IPS-18c (cell line): ENCODE measurements around the gene ANKS1A.

ENCODE experiments used
- H3K4me3 ChIP-seq: 2 replicates; pipeline ENCODE4 v1.7.0; 2013; ENCODE audit warnings: low read depth, mild to moderate bottlenecking, low read length, moderate library complexity; ENCODE audit not compliant: insufficient read depth
- H3K9me3 ChIP-seq: one replicate; pipeline ENCODE4 v1.6.1; 2013; ENCODE audit warnings: mild to moderate bottlenecking, low read length, moderate library complexity; ENCODE audit not compliant: control insufficient read depth, insufficient read depth

Gene ANKS1A

GRCh38 chr6:35019831-35020230 lies 130.8 kb downstream of the ANKS1A start:
- no peak overlapping the region for H3K4me3 ChIP-seq
- H3K9me3 ChIP-seq = no peaks in the 10 kb centered on the region

- no peaks in the 10 kb centered on the region for H3K9me3 ChIP-seq
- H3K4me3 ChIP-seq = no peak overlapping the region
Measured at GRCh38 chr6:35021004-35021403, 131.9 kb downstream of the ANKS1A start.

DNA sequence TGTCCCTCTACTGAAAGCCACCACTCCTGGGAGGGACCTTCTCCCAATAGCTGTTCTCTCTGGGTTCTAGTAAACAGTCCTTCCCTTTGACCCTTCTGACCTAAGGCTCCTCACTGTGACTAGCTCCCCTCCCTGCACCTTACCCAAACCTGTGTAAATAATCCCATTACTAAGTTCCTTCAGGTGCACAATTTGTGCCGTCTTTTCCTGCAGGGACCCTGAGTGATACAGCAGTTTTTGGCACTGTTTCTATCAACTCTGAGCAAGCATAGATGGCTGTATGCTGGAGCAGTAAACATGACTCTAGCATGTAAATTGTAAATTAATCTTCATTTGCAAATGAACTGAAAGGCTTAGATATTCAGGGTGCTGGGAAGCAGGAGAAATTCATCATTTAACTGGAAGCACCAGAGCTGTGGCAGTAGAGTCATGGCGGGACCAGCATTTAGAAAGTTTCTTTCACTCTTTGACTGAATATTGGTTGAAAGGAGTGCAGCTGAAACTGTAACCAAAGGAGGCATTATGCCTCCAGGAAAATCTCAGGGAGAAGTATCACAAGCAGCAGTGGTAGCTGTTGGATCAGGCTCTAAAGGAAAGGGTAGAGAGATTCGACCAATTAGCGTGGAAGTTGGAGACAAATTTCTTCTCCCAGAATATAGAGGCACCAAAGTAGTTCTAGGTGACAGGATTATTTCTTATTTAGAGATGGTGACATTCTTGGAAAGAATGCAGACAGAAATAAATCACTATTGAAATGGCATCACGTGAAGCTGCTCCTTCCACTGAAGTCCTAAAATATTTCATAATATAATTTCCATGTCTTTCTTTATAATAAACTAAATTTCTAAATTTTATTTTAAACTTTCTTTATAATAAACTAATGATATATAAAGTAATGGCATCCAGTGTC lies 134.3 kb downstream of the ANKS1A start:
- no peaks in the 10 kb centered on the region for H3K9me3 ChIP-seq
- no peak overlapping the region for H3K4me3 ChIP-seq

DNA sequence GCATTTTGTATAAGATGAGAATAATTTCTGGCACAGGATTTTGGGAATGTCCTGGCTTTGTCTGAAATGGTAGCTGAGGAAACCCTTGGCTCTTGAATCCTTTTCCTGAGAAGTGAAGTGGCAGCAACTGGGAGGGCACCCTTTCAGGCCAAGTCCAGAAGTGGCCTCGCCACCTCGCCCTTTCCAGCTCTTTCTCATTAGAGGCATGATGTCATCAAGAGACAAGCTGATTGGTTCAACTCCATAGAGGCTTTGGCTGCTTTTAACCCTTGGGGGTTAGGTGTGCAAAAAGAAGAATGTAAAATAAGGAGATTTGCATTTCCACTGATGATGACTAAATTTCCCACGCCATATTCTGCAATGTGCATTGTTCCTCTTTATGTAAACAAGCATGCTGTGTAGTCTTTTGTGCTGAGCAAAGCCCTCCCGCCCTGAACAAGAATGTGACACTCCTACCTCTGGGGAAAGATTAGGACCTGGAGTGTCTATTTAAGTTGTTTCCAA lies 135.5 kb downstream of the ANKS1A start:
- Histone ChIP-seq H3K4me3 (no peak overlapping the region), H3K9me3 (no peaks in the 10 kb centered on the region)

- Histone ChIP-seq H3K9me3 (no peaks in the 10 kb centered on the region), H3K4me3 (no peak overlapping the region)
Measured at GRCh38 chr6:35025232-35026188, 136.5 kb downstream of the ANKS1A start.

GRCh38 chr6:35026434-35027222 lies 137.6 kb downstream of the ANKS1A start:
- H3K4me3 ChIP-seq = no peak overlapping the region
- no peaks in the 10 kb centered on the region for H3K9me3 ChIP-seq

DNA sequence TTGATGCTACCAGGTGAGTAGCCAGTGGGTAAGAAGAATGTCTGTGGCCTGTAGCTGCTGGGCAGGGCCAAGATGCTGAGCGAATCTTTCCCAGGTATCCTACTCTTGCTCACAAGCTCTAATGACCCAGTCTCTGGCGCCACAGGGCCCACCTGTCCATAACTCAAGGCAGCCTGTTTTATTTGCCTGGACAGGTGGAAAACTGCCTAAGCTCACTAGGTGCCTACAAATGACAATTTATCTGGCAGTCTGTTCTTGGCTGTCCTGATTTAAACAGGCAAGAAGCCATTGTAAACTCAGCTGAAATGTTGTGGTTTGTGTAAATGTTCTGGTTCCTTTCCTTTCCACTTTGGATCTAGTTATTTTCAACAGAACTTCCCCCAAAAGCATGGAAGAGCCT lies 138.8 kb downstream of the ANKS1A start:
- no peaks in the 10 kb centered on the region for H3K9me3 ChIP-seq

GRCh38 chr6:35028781-35029769 lies 140.0 kb downstream of the ANKS1A start:
- no peak overlapping the region for H3K4me3 ChIP-seq
- H3K9me3 ChIP-seq = no peaks in the 10 kb centered on the region

More for the DNA sequence above, 138.8 kb downstream of the ANKS1A start:
- H3K4me3 ChIP-seq = no peak overlapping the region

- no peaks in the 10 kb centered on the region for H3K9me3 ChIP-seq
- no peak overlapping the region for H3K4me3 ChIP-seq
Measured at GRCh38 chr6:35030099-35030498, 141.0 kb downstream of the ANKS1A start.

DNA sequence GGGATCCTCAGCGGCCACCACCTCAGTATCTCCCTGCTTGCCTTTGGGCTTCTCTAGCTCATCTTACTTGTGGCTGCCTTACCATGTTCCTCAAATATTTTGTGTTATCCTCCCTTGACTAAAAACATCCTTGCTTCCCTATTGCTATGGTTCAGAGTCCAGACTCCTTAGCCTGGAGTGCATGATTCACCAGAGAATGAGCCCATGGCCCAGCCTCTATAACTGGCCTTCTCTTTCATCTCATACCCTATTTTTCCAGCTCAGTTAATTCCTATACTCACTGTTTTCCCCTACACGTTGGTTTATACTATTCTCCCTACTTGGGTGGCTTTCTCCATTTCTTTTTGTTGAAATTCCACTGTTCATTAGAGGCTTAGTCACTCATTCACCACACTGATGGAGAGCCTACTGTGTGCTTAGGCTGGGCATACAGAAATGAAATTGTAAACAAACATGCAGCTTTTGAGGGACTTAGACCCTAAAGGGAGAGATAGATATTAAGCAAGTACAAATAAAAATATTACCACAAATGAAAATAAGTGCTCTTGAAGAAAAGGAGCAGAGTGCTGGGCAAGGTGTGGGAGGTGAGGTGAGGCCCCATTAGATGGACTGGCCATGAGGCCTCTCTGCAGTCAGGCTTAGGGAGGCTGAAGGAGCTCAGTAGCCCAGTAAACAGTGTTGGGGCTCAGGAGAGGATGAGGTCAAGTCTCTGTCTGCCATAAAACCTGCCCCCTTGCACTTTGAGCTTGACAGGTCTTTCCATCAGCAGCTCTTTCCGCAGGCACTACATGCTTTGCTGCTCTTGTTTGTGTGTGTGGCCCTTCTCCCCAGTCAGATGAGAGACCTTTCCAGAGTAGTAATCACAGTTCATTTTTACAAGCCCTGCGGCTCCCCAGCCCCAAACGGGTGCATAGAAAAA lies 142.8 kb downstream of the ANKS1A start:
- H3K4me3 ChIP-seq = no peak overlapping the region
- H3K9me3 ChIP-seq = no peaks in the 10 kb centered on the region

- no peak overlapping the region for H3K4me3 ChIP-seq
Measured at GRCh38 chr6:35033683-35034082, 144.6 kb downstream of the ANKS1A start.

DNA sequence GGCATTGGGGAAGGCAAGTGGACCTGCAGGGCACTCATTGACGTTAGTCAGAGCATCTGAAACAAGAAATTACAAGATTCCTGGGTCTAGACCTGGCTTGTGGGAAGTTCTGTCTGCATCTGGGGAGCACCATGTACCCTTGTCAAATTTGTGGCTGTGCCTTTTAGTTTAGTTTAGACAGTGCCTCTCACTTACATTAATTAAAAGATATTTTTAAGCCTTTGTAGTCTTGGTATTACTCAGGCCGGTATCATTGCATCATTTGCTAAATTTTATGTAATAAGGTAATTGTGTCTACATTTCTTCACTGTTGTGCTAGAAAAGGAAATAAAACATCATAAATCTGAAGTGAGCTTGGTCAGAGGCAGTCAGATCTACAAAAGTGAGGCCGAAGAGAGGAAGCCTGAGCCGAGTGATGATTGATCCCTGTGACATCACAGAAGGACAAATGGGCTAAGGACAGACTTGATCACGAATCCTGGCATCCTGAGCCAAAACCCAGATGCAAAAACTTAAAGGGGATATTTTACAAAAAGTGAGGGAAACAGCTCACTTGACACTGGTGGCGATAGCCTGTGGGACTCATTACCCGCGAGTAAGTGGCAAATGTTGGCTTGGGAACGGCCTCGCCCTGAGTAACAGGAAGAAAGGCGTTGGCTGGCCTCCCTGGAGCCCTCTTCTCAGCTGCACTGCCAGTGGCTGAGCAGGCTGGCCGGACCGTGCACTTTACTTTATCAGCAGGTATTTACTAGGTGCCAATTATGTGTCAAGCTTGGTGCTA lies 145.5 kb downstream of the ANKS1A start:
- Histone ChIP-seq H3K9me3 (no peaks in the 10 kb centered on the region), H3K4me3 (no peak overlapping the region)

More at GRCh38 chr6:35033683-35034082, 144.6 kb downstream of the ANKS1A start:
- H3K9me3 ChIP-seq = no peaks in the 10 kb centered on the region

GRCh38 chr6:35035481-35036030 lies 146.5 kb downstream of the ANKS1A start:
- Histone ChIP-seq H3K4me3 (no peak overlapping the region), H3K9me3 (no peaks in the 10 kb centered on the region)
